T-helper 1 cell treated with Interleukin-12 subunit alpha and Interleukin-12 subunit beta and Interleukin-4 antibody, amounts not matched to agents 30 μg/mL and 1 μg/mL, for 36 hours (primary cell): ENCODE results near the gene TMC4.

Experiments
- H3K27ac Mint-ChIP-seq: one replicate; pipeline ENCODE4 v1.8.0; 2021; ENCODE audit warnings: mild to moderate bottlenecking, mixed read lengths
- H3K27me3 Mint-ChIP-seq: one replicate; pipeline ENCODE4 v1.8.0; 2021; ENCODE audit warnings: low read depth, mixed read lengths
- H3K36me3 Mint-ChIP-seq: one replicate; pipeline ENCODE4 v1.8.0; 2021; ENCODE audit warnings: low read depth, mixed read lengths
- H3K4me1 Mint-ChIP-seq: one replicate; pipeline ENCODE4 v1.8.0; 2021; ENCODE audit warnings: low read depth, mixed read lengths
- H3K4me3 Mint-ChIP-seq: one replicate; pipeline ENCODE4 v1.8.0; 2021; ENCODE audit warnings: mild to moderate bottlenecking, moderate library complexity, mixed read lengths
- H3K9me3 Mint-ChIP-seq: one replicate; pipeline ENCODE4 v1.8.0; 2021; ENCODE audit warnings: mixed read lengths

Gene TMC4

DNA sequence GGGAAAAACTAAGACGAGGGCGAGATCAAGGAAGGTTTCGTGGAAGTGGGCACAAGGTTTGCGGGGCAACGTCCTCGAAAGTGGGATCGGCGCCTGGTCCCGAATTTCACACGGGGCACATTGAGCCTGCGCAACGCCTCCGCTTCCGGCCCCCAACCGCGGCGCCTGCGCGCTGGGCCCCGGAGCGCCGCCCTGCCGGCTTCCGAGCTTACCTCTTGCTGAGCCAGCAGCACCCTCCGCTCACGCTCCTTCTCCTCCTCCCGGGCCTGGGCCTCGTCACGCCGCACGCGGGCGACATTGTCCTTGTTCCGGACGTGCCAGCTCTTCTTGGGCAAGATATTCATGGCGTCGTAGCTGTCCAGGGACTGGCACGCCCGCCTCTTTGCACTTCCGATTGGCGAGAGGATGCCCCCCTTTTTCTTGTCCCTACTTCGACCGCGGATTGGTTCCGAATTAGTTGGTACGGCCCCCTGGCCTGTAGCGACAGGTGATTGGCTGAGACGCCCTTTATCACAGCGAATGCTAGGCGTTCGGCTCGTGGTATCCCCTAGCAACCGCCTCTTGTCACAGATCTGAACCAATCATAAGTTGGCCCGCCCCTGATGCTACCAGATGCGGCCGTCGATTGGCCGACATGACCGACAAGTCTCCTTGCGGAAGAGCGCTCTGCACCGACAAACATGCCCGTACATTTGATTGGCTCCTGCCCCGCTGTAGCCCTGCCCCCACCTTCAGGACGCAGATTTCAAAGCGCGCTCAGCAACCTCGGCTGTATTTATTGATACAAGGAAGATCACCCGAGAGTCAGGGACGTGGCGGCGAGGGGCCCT lies 13.4 kb downstream of the TMC4 start, which contains the start of gene LENG1:
Gene LENG1, minus strand, starts transcription at position 370 of the 830 bp plus-strand sequence. Its CDS starts 26 bp downstream, at position 344.
- Mint-ChIP-seq H3K36me3 (peaks cover 19% of the 10 kb centered on the region), H3K27ac (peak within 1 kb of the TSS; percentile 99), H3K9me3 (no peaks in the 10 kb centered on the region), H3K4me1 (peaks cover 48% of the 10 kb centered on the region), H3K27me3 (no peaks in the 10 kb centered on the region), H3K4me3 (peak within 1 kb of the TSS; percentile 99)

DNA sequence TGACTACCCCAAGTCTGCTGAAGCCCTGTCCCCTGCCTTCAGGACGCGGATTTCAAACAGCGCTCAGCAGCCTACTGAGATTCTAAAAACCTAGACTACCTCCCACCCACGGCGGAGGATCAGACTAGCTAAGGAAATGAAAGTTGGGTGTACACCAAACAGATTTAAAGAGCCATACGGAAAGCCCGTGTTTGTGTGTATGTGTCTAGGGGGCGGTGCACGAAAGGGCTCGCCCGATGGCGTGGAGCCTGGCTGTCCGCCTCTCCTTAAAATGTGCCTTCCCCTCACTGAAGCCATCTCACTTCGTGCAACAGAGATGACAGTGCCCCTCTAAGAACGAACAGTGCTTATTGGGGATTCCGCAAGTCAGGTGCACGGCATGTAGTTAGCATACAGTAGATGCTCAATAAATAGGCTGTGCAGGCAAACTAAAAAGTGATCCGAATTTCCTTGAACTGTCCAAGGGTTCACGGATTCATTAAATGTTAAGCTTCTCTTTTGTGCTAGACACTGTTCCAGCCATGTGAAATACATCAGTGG lies 14.1 kb downstream of the TMC4 start:
- Mint-ChIP-seq H3K36me3 (peaks cover 24% of the 10 kb centered on the region), H3K4me3 (peak overlapping the region; percentile 99), H3K27me3 (no peaks in the 10 kb centered on the region), H3K4me1 (peaks cover 50% of the 10 kb centered on the region), H3K9me3 (no peaks in the 10 kb centered on the region), H3K27ac (peak overlapping the region; percentile 99)

DNA sequence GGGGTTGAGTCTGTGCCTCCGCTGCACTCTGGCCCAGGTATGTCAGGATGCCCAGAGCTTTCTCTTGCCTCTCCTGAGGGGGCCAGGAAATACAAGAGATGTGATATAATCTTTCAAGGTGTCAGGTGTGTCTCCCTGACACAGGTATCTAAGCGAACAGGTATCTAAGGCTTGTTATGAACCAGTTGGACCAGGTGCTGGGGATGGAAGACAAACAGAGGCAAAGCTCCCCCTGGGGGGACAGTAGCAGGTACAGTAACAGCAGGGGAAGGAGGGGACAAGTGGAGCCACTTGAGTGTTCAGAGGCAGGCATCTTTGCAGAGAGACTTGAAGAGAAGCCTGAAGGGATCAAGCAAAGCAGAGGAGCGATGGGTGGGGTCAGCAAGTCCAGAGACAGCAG lies 16.0 kb downstream of the TMC4 start:
- Mint-ChIP-seq H3K4me1 (peaks cover 46% of the 10 kb centered on the region), H3K36me3 (peaks cover 31% of the 10 kb centered on the region), H3K9me3 (no peaks in the 10 kb centered on the region), H3K4me3 (peak overlapping the region; percentile 43), H3K27me3 (no peaks in the 10 kb centered on the region), H3K27ac (peak overlapping the region; percentile 5)

DNA sequence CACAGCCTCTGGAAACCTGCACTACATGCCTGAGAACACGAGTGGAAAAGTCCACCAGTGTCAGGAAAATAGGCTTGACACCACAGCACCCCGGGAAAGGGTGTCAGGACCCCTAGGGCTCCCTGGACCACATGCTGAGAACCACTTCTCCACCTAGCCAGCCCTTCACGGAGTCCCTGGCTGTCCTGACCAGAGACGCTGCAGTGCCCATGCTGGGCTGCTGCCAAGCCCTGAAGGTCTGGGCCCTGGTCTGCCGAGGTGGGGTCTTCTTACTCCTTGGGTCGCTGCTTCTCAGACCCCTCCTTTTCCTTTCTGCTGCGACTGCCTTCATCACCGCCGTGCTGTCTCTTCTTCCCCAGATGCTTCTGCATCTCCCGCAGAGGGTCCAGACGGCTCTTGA lies 16.5 kb downstream of the TMC4 start:
- Mint-ChIP-seq H3K9me3 (no peaks in the 10 kb centered on the region), H3K4me1 (peaks cover 43% of the 10 kb centered on the region), H3K27ac (no peak overlapping the region), H3K27me3 (no peaks in the 10 kb centered on the region), H3K4me3 (no peak overlapping the region), H3K36me3 (peaks cover 31% of the 10 kb centered on the region)

DNA sequence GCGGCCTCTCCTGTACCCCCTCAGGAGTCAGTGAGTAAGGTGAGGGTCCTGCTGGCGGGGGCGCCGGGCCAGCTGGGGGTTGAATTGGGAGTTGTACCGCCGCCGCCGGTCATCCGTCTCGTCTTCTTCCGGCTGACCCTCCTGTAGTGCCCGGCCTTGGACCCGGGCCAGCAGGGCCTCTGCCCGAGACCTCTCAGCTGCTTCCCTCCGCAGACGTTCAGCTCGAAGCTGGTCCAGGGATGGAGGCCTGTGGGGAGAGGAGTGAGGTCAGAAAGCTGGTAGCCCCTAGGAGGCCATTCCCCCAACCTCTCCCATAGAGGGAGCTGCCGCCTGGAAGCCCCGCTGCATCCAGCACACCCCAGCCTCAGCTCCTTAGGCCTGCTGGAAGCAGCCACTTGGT lies 17.3 kb downstream of the TMC4 start:
- H3K36me3 Mint-ChIP-seq = peaks cover 36% of the 10 kb centered on the region
- no peaks in the 10 kb centered on the region for H3K9me3 Mint-ChIP-seq
- H3K4me1 Mint-ChIP-seq = peaks cover 40% of the 10 kb centered on the region
- H3K4me3 Mint-ChIP-seq = no peak overlapping the region
- no peaks in the 10 kb centered on the region for H3K27me3 Mint-ChIP-seq
- H3K27ac Mint-ChIP-seq = no peak overlapping the region

DNA sequence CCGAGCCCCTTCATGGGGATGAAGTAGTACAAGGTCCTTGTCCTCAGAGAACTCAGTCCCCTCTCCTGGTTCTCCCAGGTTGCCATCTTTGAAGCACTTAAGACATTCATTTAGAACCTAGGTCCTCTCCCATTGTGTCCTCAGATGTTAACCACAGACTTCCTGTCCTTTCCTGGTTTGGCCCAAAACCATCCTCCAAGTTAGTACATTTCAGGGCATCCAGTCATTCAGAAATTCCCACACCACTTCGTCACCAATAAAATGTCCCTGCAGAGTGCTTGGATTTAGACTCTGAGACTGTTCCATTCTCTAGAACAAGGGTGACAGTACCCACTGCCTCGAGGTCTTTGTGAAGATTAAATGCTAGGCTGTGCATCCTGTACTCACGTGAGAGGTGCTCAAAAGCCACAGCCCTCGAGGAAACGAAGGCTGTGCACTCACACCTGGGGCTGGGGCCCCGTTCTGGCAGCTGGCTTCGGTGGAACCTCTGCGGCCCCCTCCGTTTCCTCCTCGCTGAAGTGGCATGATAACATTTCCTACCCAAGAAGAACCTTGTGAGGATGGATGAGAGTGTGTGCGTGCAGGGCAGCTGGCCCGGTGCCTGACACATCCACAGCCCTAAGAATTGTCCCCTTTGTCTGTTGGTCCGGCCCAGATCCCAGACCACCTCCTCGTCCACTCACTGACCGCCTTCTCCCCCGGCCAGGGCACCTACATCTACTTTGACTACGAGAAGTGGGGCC lies 18.2 kb downstream of the TMC4 start:
- H3K27me3 Mint-ChIP-seq = no peaks in the 10 kb centered on the region
- no peaks in the 10 kb centered on the region for H3K9me3 Mint-ChIP-seq
- peak overlapping the region; percentile 34 for H3K4me3 Mint-ChIP-seq
- peaks cover 40% of the 10 kb centered on the region for H3K36me3 Mint-ChIP-seq
- peaks cover 34% of the 10 kb centered on the region for H3K4me1 Mint-ChIP-seq
- H3K27ac Mint-ChIP-seq = peak overlapping the region; percentile 55

DNA sequence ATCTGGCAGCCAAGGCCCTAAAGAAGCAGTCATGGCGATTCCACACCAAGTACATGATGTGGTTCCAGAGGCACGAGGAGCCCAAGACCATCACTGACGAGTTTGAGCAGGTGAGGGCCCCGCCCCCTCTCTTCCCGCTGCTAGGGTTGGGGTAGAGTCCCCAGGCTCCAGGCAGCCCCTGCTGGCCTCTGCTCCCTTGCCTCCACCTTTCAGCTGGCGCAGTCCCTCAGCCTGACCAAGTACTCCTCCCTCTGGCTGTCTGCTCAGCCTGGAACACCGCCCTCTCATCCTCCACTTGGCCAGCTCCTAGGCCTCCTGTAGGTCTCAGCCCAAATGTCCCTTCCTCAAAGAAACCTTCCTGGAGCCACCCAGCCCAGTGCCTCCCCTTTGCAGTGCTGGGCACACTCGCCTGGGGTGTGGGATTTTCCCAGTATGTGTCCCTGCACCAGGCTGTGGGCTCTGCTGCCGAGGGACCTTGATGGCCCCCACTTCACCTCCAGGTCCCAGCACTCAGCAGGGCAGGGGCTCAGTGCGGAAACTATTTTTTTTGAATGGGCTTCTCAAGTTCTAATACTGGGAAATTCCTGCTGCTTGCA lies 19.1 kb downstream of the TMC4 start:
- Mint-ChIP-seq H3K27me3 (no peaks in the 10 kb centered on the region), H3K36me3 (peaks cover 46% of the 10 kb centered on the region), H3K9me3 (no peaks in the 10 kb centered on the region)

DNA sequence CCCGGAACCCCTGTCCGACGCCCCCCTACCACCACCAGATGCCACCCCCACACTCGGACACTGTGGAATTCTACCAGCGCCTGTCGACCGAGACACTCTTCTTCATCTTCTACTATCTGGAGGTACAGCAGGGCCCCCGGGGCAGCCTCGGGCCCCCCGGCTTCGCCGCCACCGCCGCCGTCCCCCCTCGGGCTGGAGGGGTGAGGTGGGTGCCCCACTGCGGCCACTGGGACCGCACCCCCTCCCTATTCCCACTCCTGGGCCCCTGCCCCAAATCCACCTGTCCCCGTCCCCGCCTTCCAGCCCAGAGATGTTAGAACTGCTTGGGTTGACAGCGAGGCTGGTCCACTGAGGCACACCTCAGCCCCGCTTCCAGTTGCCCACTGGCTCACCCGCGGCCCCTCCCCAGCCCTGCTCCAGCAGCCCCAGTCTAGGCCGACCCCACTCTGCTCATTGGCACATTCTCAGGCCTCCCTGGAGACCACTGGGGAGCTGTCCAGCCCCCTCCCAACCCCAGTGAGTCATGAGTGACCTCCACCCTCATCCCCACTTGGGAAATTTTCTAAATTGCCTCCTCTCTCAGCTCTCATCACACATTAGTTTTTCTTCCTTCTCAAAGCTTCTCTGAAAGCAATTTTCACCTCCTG lies 20.0 kb downstream of the TMC4 start:
- H3K36me3 Mint-ChIP-seq = peaks cover 45% of the 10 kb centered on the region

More for the DNA sequence above, 19.1 kb downstream of the TMC4 start:
- peaks cover 29% of the 10 kb centered on the region for H3K4me1 Mint-ChIP-seq
- H3K4me3 Mint-ChIP-seq = no peak overlapping the region
- H3K27ac Mint-ChIP-seq = no peak overlapping the region

DNA sequence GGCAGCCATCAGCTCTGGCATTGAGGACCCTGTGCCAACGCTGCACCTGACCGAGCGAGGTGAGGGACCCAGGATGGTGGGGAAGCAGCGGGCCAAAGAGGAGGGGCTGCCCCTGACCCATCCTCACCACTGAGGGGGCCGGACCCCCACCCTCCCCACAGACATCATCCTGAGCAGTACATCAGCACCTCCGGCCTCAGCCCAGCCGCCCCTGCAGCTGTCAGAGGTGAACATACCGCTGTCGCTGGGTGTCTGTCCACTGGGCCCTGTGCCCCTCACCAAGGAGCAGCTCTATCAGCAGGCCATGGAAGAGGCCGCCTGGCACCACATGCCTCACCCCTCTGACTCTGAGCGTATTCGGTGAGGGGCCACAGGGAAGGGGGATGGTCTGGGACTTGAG lies 20.7 kb downstream of the TMC4 start:
- peaks cover 46% of the 10 kb centered on the region for H3K36me3 Mint-ChIP-seq
- H3K4me3 Mint-ChIP-seq = no peak overlapping the region
- peaks cover 21% of the 10 kb centered on the region for H3K4me1 Mint-ChIP-seq
- H3K27me3 Mint-ChIP-seq = no peaks in the 10 kb centered on the region
- H3K27ac Mint-ChIP-seq = no peak overlapping the region
- H3K9me3 Mint-ChIP-seq = no peaks in the 10 kb centered on the region

More for the DNA sequence above, 20.0 kb downstream of the TMC4 start:
- no peak overlapping the region for H3K4me3 Mint-ChIP-seq
- no peak overlapping the region for H3K27ac Mint-ChIP-seq
- H3K27me3 Mint-ChIP-seq = no peaks in the 10 kb centered on the region
- no peaks in the 10 kb centered on the region for H3K9me3 Mint-ChIP-seq
- peaks cover 21% of the 10 kb centered on the region for H3K4me1 Mint-ChIP-seq

DNA sequence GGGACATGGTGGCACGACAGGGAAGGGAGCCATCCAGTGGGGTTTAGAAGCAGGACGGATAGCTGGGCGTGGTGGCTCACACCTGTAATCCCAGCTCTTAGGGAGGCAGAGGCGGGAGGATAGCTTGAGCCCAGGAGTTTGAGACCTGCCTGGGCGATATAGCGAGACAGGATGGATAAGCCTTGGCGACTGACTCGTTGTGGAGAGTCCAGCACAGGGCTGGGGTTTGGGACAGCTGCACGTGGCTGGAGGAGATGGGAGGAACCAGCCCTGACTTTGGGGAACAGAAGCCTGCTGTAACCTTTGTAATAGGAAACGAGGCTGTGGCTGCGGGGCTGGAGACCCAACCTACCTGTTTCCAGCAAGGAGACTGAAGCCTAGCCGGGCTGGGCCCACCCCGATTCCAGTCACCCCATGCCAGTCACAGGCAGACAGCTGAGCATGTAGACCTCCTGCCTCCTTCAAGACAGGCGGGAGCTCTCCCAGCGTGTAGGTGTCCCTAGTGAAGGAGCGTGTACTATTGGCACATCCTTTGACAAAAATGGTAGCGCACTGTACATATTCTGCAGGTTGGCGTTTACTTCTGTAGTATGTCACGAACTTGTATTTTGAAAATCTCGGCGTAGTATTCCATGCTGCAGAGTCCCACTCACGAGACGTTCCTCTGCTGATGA lies 21.5 kb downstream of the TMC4 start:
- no peak overlapping the region for H3K27ac Mint-ChIP-seq
- H3K9me3 Mint-ChIP-seq = no peaks in the 10 kb centered on the region
- H3K4me1 Mint-ChIP-seq = peaks cover 16% of the 10 kb centered on the region
- peaks cover 47% of the 10 kb centered on the region for H3K36me3 Mint-ChIP-seq
- no peaks in the 10 kb centered on the region for H3K27me3 Mint-ChIP-seq
- no peak overlapping the region for H3K4me3 Mint-ChIP-seq

DNA sequence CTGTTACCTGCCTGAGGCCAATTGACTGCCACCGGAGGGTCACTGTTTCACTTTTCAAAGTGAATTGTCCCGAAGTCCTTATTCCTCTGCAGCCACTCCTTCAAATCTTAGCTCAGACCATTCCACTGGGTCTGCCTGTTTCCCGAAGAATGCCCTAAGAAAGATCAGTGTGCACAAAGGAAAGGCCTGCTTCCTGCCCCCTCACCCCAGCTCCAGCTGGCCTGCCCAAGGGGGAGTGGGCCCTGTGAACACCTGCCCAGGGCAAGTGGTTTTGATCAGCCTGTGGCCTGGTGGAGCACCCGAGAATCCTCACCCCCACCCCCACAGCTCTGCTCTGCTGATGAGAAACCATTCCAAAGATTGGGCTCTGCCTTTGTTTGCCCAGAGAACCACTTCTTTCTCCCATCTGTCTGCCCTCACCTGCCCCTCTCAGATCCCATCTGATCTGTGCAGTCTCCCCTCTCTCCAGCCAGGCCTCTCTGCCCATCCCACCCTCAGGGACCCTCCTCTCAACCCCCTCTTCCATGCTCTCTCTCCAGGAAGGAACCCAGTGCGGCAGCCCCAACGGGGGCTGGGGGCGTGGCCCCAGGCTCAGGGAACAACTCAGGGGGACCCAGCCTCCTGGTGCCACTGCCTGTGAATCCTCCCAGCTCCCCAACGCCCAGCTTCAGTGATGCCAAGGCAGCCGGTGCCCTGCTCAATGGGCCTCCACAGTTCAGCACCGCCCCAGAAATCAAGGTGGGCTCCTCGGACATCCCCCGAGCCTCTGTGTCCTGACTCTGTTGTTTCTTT lies 23.7 kb downstream of the TMC4 start:
- H3K9me3 Mint-ChIP-seq = no peaks in the 10 kb centered on the region
- no peak overlapping the region for H3K27ac Mint-ChIP-seq
- peaks cover 7% of the 10 kb centered on the region for H3K4me1 Mint-ChIP-seq
- no peak overlapping the region for H3K4me3 Mint-ChIP-seq
- no peaks in the 10 kb centered on the region for H3K27me3 Mint-ChIP-seq
- H3K36me3 Mint-ChIP-seq = peaks cover 51% of the 10 kb centered on the region

DNA sequence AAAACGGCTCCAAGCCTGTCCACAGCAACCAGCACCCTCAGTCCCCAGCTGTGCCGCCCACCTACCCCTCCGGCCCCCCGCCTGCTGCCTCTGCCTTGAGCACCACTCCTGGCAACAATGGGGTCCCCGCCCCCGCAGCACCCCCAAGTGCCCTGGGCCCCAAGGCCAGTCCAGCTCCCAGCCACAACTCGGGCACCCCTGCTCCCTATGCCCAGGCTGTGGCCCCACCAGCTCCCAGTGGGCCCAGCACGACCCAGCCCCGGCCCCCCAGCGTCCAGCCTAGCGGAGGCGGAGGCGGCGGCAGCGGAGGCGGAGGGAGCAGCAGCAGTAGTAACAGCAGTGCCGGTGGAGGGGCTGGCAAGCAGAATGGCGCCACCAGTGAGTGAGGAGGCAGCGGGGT lies 24.8 kb downstream of the TMC4 start:
- no peak overlapping the region for H3K4me3 Mint-ChIP-seq
- H3K36me3 Mint-ChIP-seq = peaks cover 51% of the 10 kb centered on the region
- no peak overlapping the region for H3K27ac Mint-ChIP-seq
- no peaks in the 10 kb centered on the region for H3K27me3 Mint-ChIP-seq
- H3K9me3 Mint-ChIP-seq = no peaks in the 10 kb centered on the region
- H3K4me1 Mint-ChIP-seq = no peaks in the 10 kb centered on the region

DNA sequence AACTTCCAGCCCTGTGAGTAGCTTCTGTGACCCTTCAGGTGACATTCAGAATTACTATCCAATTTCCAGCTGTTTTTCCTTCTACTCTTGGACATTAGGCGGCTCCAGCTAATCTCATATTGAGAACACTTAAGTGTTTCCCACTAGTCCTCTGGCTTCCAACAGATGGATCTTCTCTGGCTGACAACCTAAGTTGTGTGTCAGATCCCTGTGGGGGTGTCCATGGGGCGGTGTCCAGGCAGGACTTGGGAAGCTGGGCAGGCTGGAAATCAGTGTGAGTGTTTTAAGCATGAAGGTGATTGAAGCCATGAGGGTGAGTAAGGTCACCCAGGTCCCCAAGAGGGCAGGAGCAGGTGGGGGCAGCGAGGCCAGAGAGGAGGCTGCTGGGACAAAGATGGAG lies 25.3 kb downstream of the TMC4 start:
- no peak overlapping the region for H3K4me3 Mint-ChIP-seq
- H3K27ac Mint-ChIP-seq = no peak overlapping the region
- H3K4me1 Mint-ChIP-seq = no peaks in the 10 kb centered on the region
- no peaks in the 10 kb centered on the region for H3K27me3 Mint-ChIP-seq
- H3K9me3 Mint-ChIP-seq = no peaks in the 10 kb centered on the region
- H3K36me3 Mint-ChIP-seq = peaks cover 53% of the 10 kb centered on the region
